A673 (cell line): Measurements from ENCODE around the gene PDE5A. TPM values are rescaled to one million over a fixed set of nuclear protein-coding genes. Genes with fewer than 3 reads are reported as not detected.

Experiments
- BruUV-seq: library from RNA; stranded (reverse); fragments of 400-500 nt; replicated peaks from 2 replicates; lab custom pipeline; 2021; lab: Mats Ljungman, UMichigan
- CTCF ChIA-PET: fragments of 300-600 bp; sonication (Branson Sonifier 250); formaldehyde crosslinking; loops from one replicate; lab custom pipeline; 2022; ENCODE audit warnings: antibody characterized with exemption; lab: Charles Lee
- POLR2A ChIA-PET: fragments of 300-600 bp; sonication (Branson Sonifier 250); formaldehyde crosslinking; loops from one replicate; lab custom pipeline; 2022; ENCODE audit warnings: antibody characterized with exemption; ENCODE audit not compliant: low non-redundant PET; lab: Charles Lee
- DNase-seq: peaks from one replicate; pipeline ENCODE4 v3.0.0-alpha.2; 2015; ENCODE audit warnings: low spot score
- H3K27ac ChIP-seq: fragments of 200-600 bp; sonication (generic); 2 replicates; pipeline ENCODE4 v1.5.1; 2016; ENCODE audit warnings: mixed run types, low read depth, mild to moderate bottlenecking, mixed read lengths, antibody characterized with exemption, low read length; ENCODE audit not compliant: poor library complexity, severe bottlenecking
- H3K27me3 ChIP-seq: fragments of 200-600 bp; sonication (generic); replicated peaks from 2 replicates; pipeline ENCODE4 v1.6.1; 2017; ENCODE audit warnings: mixed run types, low read depth, mild to moderate bottlenecking, mixed read lengths, antibody characterized with exemption, low read length; ENCODE audit not compliant: insufficient read depth, poor library complexity
- H3K36me3 ChIP-seq: fragments of 200-600 bp; sonication (generic); 2 replicates; pipeline ENCODE4 v1.6.1; 2016; ENCODE audit warnings: mixed run types, mild to moderate bottlenecking, mixed read lengths, antibody characterized with exemption, low read length; ENCODE audit not compliant: insufficient read depth, poor library complexity, severe bottlenecking
- H3K4me1 ChIP-seq: fragments of 200-600 bp; sonication (generic); 2 replicates; pipeline ENCODE4 v1.6.1; 2017; ENCODE audit warnings: mixed run types, mild to moderate bottlenecking, mixed read lengths, antibody characterized with exemption, low read length; ENCODE audit not compliant: insufficient read depth, poor library complexity, severe bottlenecking
- H3K4me3 ChIP-seq: fragments of 200-600 bp; sonication (generic); 2 replicates; pipeline ENCODE4 v1.5.1; 2016; ENCODE audit warnings: low read depth, mixed run types, mild to moderate bottlenecking, mixed read lengths, low read length; ENCODE audit not compliant: poor library complexity, severe bottlenecking
- H3K9me3 ChIP-seq: fragments of 200-600 bp; sonication (generic); 2 replicates; pipeline ENCODE4 v1.6.1; 2016; ENCODE audit warnings: mixed run types, low read depth, mild to moderate bottlenecking, mixed read lengths, antibody characterized with exemption, low read length; ENCODE audit not compliant: poor library complexity, severe bottlenecking
- CTCF ChIP-seq: fragments of 300-800, 200-600 bp; sonication (generic); conservative IDR thresholded peaks from 2 replicates; pipeline ENCODE4 v1.5.1; 2017; ENCODE audit warnings: low read depth, mild to moderate bottlenecking, antibody characterized with exemption, low read length, moderate library complexity, mixed read lengths
- EZH2 ChIP-seq: fragments of 200-600 bp; sonication (generic); IDR thresholded peaks from 2 replicates; pipeline ENCODE4 v1.6.1; 2017; ENCODE audit warnings: borderline replicate concordance, low read depth, mild to moderate bottlenecking, mixed read lengths, antibody characterized with exemption, low read length; ENCODE audit not compliant: poor library complexity, severe bottlenecking
- intact Hi-C: fragments of 100-400 bp; cut with micrococcal nuclease; formaldehyde crosslinking; loops from one replicate; pipeline ENCODE4 v1.10.0; 2022; ENCODE audit not compliant: unreplicated experiment
- total RNA-seq: library from RNA; stranded (reverse); gene quantifications from 2 replicates; pipeline ENCODE4 v1.2.3, GENCODE V29; 2021

The PDE5A gene
- total RNA-seq, 1 experiment from 2014 or later, result 1.2 TPM

- no peaks in the 10 kb centered on the region for H3K36me3 ChIP-seq
- no peaks in the 10 kb centered on the region for H3K27me3 ChIP-seq
- POLR2A ChIA-PET, result no interaction called here
- no peak for DNase-seq
- BruUV-seq, result no TSS peak
- intact Hi-C loops, result no loop called here
- no peak overlapping the region for H3K27ac ChIP-seq
- no peak overlapping the region for H3K4me3 ChIP-seq
- H3K4me1 ChIP-seq, result no peaks in the 10 kb centered on the region
- H3K9me3 ChIP-seq, result no peaks in the 10 kb centered on the region
- CTCF ChIA-PET, result no interaction called here
- no peak for TF ChIP-seq CTCF
Observed at GRCh38 chr4:119570401-119570800, 58.2 kb downstream of the PDE5A start.

- no peak for DNase-seq
- no peak overlapping the region for H3K4me3 ChIP-seq
- peaks cover 6% of the 10 kb centered on the region for H3K9me3 ChIP-seq
- CTCF ChIA-PET, result no interaction called here
- no TSS peak for BruUV-seq
- no peak overlapping the region for H3K27ac ChIP-seq
- TF ChIP-seq CTCF (no peak), EZH2 (no peak)
- no peaks in the 10 kb centered on the region for H3K36me3 ChIP-seq
- POLR2A ChIA-PET, result no interaction called here
- no peaks in the 10 kb centered on the region for H3K4me1 ChIP-seq
- intact Hi-C loops, result no loop called here
- no peaks in the 10 kb centered on the region for H3K27me3 ChIP-seq
Observed at GRCh38 chr4:119564106-119564505, 64.5 kb downstream of the PDE5A start.

- no peaks in the 10 kb centered on the region for H3K27me3 ChIP-seq
- no peaks in the 10 kb centered on the region for H3K4me1 ChIP-seq
- DNase-seq, result peak; percentile 60
- BruUV-seq, result no TSS peak
- H3K27ac ChIP-seq, result no peak overlapping the region
- peaks cover 6% of the 10 kb centered on the region for H3K9me3 ChIP-seq
- CTCF ChIA-PET, result interaction anchor here (1.0 to 1.3 kb wide), 3 partner anchors 68 to 497 kb away, joined by 4 to 8 read pairs (median 5); partner anchors contain the start of gene PDE5A
- TF ChIP-seq CTCF, result peak; percentile 61
- TF ChIP-seq EZH2, result no peak
- no peak overlapping the region for H3K4me3 ChIP-seq
- POLR2A ChIA-PET, result no interaction called here
- intact Hi-C loops, result loop anchor here (1.0 to 2.0 kb wide), 2 partner anchors 68 to 490 kb away; no protein-coding TSS in a partner anchor
- H3K36me3 ChIP-seq, result no peaks in the 10 kb centered on the region
Observed at GRCh38 chr4:119559044-119559647, 69.5 kb downstream of the PDE5A start.
